ENCODE measurements around the gene SLC6A13. TPM values are rescaled to one million over a fixed set of nuclear protein-coding genes. Genes with fewer than 3 reads are reported as not detected.
A peak's percentile ranks its signal among the peaks of the same experiment; 100 is the strongest.

The SLC6A13 gene
- total and polyA plus RNA-seq, 2 of the 8 experiments (the other 6 are each of a cell fraction or from before 2014, with no cell fraction given), result 0.03 TPM; not detected in 1

DNA sequence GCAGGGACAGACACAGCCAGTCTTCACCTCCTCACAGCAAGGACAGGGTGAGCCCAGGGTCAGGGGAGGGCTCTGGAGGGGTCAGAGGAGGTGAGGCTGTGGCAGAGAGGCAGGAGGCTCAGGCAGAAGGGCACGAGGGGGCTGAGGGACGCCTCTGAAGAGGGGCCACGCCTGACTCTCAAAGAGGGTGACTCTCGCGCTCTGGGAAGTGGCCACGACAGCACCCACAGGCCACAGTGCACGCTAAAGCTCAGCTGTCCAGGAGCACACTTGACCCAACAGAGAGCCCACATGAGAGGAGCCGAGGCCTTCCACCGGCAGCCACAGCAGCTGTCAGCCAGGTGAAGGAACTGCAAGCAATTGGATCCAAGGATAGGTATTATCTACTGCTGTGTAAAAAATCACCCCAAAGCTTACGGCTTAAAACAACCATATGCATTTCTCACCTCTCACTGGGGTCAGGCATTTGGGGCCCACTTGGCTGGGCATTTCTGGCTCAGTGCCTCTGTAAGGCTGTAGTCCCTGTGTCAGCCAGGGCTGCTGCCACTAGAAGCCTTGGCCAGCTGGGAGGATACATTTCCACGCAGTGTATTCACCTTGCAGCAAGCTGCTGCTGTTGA is 76.5 kb downstream of the SLC6A13 start:
- WGBS, 2 experiments (ENCODE audit: extremely low coverage in 1 of 2, insufficient coverage in 1 of 2, insufficient read length in 1 of 2, insufficient replicate concordance in 2 of 2, low coverage in 1 of 2, low lambda C conversion rate in 2 of 2, missing lambda C conversion rate in 1 of 2), result 95% methylated on average over 11 of the region's 11 CpGs; no CpG with 5 or more reads in 1 of the 2 experiments
- Histone ChIP-seq H2BK20ac (ENCODE audit: low read length) (no peak overlapping the region), H3K27ac (ENCODE audit: low read depth, low read length) (no peak overlapping the region), H3K9ac (replicated peaks in 1 of 4; ENCODE audit: extremely low read depth in 1 of 4, low read depth in 3 of 4, low read length in 3 of 4) (no peak overlapping the region), H3K23me2 (ENCODE audit: low read depth, low read length) (peaks cover 2% of the 10 kb centered on the region; the same call in 1 of the 2 replicates), H4K20me1 (replicated peaks in 1 of 2; ENCODE audit: control insufficient read depth in 1 of 2, insufficient read depth in 2 of 2, low read length in 2 of 2) (no peaks in the 10 kb centered on the region), H3K9me3 (ENCODE audit: insufficient read depth in 2 of 2, low read depth in 1 of 2, low read length in 1 of 2) (no peaks in the 10 kb centered on the region; a peak in 1 of 4 replicates), H3K4me1 (replicated peaks in 1 of 4; ENCODE audit: control insufficient read depth in 3 of 4, insufficient read depth in 4 of 4, low read length in 3 of 4) (peaks cover 0 to 5% (median 2%) of the 10 kb centered on the region in 4 experiments; a peak in 2 of 7 replicates), H4K5ac (ENCODE audit: insufficient read length, low read depth, low read length) (no peak overlapping the region), H2BK12ac (ENCODE audit: low read depth, low read length) (no peak overlapping the region), H3K4me3 (ENCODE audit: extremely low read depth in 1 of 4, insufficient read depth in 2 of 4, low read depth in 3 of 4, low read length in 4 of 4) (no peak overlapping the region), H3K79me2 (ENCODE audit: control insufficient read depth in 1 of 2, insufficient read depth in 2 of 2, low read length in 2 of 2) (no peaks in the 10 kb centered on the region), H3K27me3 (replicated peaks in 1 of 4; ENCODE audit: control insufficient read depth in 3 of 4, extremely low read depth in 1 of 4, insufficient read depth in 3 of 4, low read length in 3 of 4) (peaks cover 0 to 15% (median 5%) of the 10 kb centered on the region in 4 experiments; a peak in 5 of 7 replicates), H2BK15ac (ENCODE audit: low read length) (no peak overlapping the region), H3K4ac (replicated peaks; ENCODE audit: insufficient read length, low read depth, low read length) (no peak overlapping the region), H3K56ac (replicated peaks; ENCODE audit: insufficient read length, low read depth, low read length) (no peak overlapping the region), H4K91ac (replicated peaks; ENCODE audit: insufficient read length, low read length) (no peak overlapping the region), H2AFZ (ENCODE audit: low read length) (no peak overlapping the region), H2BK120ac (replicated peaks; ENCODE audit: low read depth, low read length) (no peak overlapping the region), H3K36me3 (ENCODE audit: control insufficient read depth in 2 of 4, insufficient read depth in 4 of 4, low read length in 3 of 4) (no peaks in the 10 kb centered on the region), H2AK5ac (ENCODE audit: low read depth, low read length) (no peak overlapping the region), H3K18ac (ENCODE audit: extremely low read depth, low read length) (no peak overlapping the region), H3K79me1 (ENCODE audit: low read depth, low read length) (no peaks in the 10 kb centered on the region), H4K8ac (ENCODE audit: extremely low read depth, insufficient read depth, low read length) (peak overlapping the region; percentile 11; the same call in 1 of the 2 replicates), H3K14ac (ENCODE audit: insufficient read length) (no peak overlapping the region), H3K23ac (ENCODE audit: insufficient read length) (no peak overlapping the region), H3K4me2 (ENCODE audit: insufficient read depth in 1 of 2, low read depth in 2 of 2, low read length in 2 of 2) (no peak overlapping the region), H2BK5ac (ENCODE audit: low read depth, low read length) (no peak overlapping the region)
- no peak for FAIRE-seq
- DNase-seq (ENCODE audit: low read depth in 1 of 2, low spot score in 2 of 2), result no peak
- ChIA-PET POLR2A (ENCODE audit: partially characterized antibody) (interaction anchor here (0.8 to 1.1 kb wide), 3 partner anchors 12 to 17 kb away, joined by 3 to 4 read pairs (median 3); no protein-coding TSS in a partner anchor), CTCF (ENCODE audit: partially characterized antibody) (interaction anchor here (0.8 to 7.0 kb wide), 10 partner anchors 9 to 80 kb away, joined by 3 to 71 read pairs (median 8); no protein-coding TSS in a partner anchor)
- TF ChIP-seq, protein P1, sequence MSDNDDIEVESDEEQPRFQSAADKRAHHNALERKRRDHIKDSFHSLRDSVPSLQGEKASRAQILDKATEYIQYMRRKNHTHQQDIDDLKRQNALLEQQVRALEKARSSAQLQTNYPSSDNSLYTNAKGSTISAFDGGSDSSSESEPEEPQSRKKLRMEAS (IDR thresholded peaks at IDR 0.05), result no peak
- TF ChIP-seq POLR2A (IDR thresholded peaks at IDR 0.05; ENCODE audit: control extremely low read depth in 1 of 2, low read depth in 2 of 2, low read length in 2 of 2) (no peak), NANOG (IDR thresholded peaks at IDR 0.05; ENCODE audit: insufficient read depth, low read depth, low read length, poor library complexity, severe bottlenecking) (no peak), CEBPB (IDR thresholded peaks at IDR 0.05; ENCODE audit: low read depth, low read length) (no peak), YY1 (IDR thresholded peaks at IDR 0.05; ENCODE audit: low read depth, low read length) (no peak), KDM1A (IDR thresholded peaks at IDR 0.05; ENCODE audit: borderline replicate concordance, low read length) (no peak), SP1 (IDR thresholded peaks at IDR 0.05; ENCODE audit: low read depth, low read length) (no peak), TAF1 (IDR thresholded peaks at IDR 0.05; ENCODE audit: low read depth, low read length) (no peak)
- TF ChIP-seq, protein P2, sequence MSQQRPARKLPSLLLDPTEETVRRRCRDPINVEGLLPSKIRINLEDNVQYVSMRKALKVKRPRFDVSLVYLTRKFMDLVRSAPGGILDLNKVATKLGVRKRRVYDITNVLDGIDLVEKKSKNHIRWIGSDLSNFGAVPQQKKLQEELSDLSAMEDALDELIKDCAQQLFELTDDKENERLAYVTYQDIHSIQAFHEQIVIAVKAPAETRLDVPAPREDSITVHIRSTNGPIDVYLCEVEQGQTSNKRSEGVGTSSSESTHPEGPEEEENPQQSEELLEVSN (IDR thresholded peaks at IDR 0.05), result no peak
